HG03175 (cell line): ENCODE data around the gene CPXM2.

Experiments
- ATAC-seq: cut with Tn5 transposase; IDR thresholded peaks from one replicate; pipeline ENCODE4 v1.9.1; 2021; ENCODE audit warnings: mild to moderate bottlenecking, moderate library complexity; ENCODE audit not compliant: unreplicated experiment

The CPXM2 gene

DNA sequence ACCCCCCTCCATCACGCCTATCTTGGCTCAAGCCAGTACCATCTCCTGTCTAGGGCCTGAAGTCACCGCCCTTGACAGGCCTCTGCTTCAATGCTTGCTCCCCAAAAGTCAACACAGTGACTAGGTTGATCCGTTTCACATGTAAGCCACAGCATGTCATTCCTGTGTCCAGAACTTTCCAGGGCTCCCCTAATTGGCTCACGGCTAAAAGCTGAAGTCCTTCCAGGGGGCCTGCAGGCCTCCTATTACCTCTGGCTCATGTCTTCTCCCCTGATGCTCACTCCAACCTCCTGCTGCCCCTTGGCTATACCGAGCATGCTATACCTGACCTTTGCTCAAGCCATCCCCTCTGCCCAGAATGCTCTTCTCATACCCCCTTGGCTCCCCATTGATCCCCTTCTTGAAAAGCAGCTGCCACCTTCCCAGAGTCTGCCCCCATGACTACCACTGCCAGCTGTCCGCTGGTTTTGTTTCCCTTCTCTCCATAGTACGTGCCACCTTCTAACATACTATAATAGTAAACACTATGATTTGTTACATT, 39.1 kb downstream of the CPXM2 start:
- ATAC-seq = no peak

DNA sequence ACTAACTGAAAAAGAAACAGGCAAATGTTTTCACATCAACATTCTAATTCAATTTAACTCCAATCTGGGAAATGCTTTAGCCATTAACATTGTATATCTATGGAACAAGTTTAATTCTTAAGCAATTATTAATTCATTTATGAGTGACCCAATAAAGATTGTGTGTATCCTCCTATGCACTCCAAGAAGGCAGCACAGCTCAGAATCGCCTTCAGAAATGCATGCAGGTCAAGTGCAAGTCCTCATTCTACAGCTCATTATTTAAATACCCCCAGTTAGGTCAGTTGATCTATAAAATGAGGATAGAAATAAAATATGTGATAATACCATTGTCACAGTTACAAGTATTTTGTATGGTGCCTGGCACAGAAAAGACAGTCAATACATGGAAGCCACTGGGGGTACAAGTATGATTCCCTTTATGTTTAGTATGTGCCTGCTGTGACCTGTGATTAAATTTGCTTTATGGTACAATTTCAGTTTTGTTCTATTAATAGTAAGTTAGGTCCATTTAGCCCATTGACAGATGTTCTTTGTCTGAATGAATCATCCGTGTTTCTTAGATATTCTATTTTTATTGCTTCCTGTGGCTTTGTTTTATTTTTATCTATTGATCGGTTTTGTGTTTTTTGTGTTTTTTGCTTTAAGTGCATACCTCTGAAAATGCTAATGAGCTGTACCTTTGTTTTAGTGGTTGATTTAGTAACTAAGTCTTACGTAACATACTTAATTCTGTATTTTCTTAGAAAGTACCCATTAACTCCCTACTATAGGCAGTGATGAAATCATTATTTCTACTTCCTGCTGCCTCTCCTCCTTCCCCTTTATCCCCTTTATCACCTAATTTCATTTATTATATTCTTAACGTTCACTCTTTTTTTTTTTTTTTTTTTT, 42.8 kb downstream of the CPXM2 start:
- ATAC-seq = peak; percentile 75

DNA sequence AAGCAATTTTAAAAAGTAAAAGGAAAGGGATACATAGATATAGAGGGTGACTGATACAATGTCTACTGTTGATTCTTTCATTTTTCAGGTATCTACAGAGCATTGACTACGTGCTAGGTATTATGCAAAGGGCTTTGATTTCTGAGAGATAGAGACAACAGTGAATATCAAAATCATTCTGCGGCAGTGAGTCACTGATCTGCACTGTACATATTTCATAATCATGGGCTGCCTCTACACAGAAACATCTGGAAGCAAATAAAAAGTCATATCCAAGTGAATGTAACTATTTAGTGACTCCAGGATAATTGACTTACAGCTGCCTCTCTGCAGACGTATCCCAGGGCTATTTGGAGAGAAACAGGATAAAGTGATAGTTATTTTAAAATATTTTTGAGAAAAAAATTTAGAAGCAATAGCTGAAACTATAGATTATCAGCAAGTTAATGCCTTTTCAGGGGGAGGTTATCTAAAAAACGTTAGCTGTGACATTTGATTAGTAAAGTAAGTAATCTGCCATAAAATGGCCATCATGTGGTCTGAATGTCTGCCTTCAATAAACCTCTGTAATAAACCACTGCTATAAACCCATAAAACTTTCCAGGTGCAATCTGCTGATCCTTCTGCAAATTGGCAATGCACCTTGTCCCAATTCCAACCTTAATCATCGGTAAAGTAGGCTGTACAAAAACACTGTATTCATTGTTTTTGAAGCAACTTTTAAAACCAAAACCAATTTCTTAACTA, 43.7 kb downstream of the CPXM2 start:
- ATAC-seq = no peak

DNA sequence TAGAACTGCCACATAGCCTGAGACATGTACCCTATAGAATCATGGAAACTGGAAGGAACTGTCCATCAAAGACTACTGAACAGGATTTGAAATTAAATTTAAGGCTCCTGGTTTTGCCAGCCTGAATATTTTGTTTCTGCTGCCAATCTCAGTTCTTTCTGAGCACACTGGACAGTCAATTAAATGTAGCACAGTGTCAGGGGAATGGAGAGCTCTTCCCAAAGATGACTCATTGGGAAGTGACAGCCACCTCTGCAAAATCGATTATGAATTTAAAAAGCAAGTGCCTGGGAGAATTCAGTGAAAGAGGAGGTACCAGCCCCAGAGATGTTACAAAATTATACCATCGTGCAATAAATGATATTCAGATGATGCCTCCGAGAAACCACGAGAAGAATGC, 47.8 kb downstream of the CPXM2 start:
- ATAC-seq = no peak

DNA sequence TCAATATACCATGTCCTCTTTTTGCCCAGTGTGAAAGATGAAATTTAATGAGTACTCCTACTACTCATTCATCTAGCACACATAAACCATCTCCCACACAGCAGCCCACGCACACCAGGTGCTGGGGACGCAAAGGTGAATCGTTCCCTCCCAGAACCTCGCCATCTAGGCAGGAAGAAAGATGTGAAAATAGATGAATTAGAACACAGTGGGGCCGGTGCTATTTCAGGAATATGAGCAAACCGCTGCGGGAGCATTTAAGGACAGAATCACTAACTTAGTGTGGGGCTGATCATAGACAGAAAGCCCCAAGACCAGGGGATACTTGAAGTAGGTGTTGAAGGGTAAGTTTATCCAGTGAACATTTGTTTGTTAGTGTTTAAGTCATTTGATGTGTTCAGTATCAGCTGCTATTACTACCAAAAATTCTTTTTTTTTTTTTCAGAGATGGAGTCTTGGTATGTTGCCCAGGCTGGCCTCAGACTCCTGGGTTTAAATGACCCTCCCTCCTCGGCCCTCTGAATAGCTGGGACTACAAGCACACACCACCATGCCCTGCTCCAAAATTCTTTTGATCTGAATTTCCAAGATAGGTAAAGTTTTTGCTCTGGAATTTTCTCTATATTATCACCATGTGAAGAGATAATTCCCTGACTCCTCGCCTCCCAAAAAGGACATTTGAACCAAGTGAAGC, 48.8 kb downstream of the CPXM2 start:
- no peak for ATAC-seq

DNA sequence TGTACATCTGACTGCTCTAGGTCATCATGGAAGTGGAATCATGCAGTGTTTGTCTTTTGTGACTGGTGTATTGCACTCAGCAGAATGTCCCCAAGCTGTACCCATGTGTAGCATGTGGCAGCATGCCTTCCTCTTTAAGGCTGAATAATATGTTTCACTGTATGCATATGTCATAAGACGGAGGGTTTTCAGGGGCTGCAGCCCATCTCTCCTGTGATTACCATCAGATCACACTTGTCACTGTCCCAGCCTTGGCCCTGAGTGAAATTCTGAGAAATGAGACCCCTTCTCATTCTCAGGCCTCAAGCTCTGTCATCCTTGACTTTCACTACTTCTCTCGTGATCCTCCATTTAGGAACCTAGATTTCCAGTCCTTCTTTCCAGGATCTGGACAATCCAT, 50.0 kb downstream of the CPXM2 start:
- no peak for ATAC-seq

DNA sequence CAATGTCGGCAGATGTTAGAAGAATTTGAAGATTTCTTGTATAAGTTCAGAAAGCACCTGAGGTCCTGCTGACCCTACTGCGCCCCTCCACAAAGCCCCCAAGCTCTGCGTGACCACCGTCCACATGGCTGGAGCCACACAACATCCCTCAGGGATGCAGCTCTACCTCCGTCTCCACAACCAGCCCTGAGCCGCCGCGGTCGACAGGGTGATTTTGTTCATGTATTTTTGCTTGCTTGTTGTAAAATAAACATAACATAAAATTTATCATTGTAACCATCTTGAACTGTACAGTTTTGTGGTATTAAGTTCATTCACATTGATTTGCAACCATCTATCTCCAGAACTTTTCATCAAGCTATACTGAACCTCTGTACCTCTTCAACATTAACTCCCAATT, 50.5 kb downstream of the CPXM2 start:
- no peak for ATAC-seq

DNA sequence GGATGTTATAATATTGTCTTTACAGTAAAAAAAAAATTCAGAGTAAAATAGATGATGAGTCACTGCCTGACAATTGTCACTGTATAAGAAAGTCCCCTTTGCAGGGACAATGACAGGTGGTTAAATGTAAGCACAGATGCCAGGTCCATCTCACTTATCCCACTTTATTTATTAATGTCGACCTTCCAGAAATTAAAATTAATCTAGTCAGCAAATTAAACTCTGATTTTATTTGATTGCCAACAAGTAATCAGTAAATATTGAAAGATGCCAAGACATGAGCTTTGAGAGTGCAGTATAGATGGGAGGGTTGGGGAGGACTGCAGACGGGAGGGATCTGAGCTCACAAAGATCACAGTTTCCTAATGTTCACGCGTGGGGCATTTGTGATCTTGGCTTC, 50.9 kb downstream of the CPXM2 start:
- no peak for ATAC-seq

DNA sequence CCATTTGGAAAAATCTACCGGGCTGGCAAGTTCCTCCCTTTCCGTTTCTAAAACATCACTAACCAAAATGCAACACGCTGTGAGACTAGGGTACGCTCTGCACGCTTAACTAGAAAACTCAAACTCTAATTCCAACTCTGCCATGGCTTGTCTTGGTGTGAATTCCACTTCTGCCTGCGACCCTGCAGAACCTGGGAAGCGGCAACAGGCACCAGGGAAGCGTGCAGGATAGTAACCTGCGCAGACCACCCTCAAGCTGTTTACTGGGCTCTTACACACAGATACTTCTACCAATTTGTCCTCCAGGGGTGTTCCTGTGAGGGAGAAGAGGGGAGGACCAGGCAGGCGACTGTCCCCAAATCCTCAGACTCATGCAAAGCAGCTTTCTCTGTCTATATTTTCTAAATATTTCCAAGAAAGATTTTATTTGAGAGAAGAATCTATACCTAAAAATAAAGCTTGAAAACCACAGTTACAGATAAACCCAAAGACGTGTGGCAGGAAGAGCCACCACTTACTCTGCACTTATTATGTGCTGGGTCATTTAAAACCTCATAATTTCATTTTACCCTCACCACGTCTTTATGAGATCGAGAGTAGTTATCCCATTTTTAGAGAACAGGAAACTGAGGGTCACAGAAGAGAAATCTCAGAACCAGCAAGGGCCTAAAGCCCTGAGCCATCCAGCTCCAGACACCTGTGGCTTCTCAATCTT, 52.9 kb downstream of the CPXM2 start:
- ATAC-seq = no peak

DNA sequence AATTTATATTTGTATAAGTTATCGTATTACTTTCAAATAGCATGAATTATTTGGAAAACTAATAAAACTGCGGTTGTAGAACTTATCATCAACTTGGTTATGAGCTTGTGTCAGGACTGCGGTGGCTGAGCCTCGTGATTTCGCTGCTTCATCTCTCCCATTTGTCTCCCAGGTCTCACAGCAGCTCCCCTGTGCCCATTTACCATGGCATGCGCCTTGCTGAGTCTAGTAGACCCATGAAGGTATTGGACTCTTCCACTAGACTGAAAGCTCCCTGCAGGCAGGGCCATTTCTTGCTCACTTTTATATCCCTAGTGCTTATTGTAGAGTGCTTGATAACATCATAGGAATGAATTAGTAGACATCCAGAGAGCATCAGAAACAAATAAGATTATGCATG, 53.9 kb downstream of the CPXM2 start:
- no peak for ATAC-seq

DNA sequence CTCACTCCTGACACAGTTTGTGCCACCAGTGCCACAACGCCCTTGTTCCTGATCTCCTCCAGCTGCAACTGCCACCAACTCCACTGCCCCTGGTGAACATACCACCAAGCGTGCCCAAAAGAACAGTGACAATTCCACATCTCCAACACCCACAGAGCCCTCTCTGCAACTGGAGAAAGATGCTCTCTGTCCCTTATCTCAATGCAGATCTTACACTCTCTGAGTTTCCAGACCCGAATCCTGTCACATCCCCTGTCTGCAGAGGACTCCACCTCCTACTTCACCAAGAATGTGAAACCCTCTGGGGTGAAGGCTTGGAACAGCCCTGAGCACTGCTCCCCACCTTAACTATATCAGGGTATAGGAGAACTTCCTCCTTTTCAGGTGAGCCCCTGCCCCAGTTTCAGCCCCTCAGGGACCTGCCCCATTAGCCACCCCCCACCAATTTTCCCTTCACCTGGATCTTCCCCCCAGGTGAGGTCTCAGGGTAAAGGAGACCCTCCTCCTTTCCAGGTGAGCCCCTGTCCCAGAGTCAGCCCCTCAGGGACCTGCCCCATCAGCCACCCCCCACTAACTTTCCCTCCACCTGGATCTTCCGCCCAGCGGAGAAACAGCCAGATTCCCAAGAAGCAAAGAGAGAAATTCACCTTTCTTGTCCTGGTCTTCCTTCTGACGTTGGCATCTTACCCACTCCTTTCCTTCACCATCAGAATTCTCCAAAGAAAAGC, 55.0 kb downstream of the CPXM2 start:
- no peak for ATAC-seq

DNA sequence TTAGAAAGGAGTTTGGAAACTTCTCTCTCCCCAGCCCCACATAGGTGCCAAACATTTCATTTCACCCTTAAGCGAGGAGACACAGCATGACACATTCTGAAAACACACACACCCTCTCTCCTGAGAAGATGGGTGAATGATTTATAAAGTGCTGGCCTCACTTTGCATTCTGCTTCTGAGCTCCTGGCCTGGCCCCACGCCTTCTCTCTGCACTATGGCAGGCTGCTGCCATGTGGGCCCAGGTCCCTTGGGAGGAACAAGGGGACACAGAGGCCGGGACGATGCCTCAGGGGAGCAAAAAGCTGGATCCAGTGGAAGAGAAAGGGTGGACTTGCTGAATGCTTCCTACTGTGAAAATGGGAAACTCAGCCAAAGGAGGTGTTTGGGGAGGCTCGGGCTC, 56.0 kb downstream of the CPXM2 start:
- peak; percentile 98 for ATAC-seq

DNA sequence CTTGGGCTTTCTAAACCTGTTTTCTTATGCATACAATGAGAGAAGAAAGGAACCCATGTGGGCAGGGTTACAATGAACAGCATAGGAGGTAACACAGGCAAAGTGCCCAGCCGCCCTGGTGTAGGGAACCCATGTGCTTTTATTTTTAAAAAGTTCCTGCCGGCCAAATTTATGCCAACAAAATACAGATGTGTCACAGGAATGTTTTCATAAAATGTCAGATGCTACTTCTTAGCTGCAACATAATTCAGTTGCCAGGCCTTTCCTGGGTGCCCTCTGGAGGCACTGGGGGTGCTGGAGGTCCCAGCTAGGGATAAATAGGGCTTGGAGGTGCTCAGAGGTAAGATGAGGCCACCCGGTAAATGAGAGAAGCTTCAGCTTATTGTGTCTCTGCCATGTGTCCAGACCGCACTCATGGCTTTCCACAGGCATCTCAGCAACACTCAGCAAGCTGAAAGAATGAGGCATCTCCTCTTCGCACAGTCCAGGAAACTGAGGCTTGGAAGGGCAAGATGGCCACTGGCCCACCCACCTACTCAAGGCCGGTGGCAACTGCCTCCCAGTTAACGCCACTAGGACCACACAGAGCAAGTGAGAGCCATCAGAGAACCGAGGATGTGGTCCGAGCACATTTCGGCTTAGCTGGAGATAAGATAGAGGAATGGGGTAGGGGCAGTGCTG, 58.3 kb downstream of the CPXM2 start:
- no peak for ATAC-seq

DNA sequence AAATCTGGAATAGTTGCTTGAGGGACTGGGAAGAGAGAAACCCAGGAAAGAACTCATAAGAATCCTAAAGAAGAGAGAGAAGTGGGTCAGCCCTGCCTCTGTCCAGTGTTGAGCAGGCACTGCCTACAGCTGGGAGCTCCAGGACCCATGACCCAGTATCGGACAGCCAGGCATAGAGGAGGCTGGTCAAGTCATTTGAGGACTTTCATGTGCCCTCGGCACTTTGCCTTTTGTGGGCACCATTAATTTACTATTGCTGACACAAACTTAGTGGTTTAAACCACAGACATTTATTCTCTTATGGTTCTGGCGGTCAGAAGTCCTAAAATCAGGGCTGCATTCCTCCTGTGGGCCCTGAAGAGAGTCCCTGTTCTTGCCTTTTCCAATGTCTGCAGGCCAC, 60.3 kb downstream of the CPXM2 start:
- ATAC-seq = no peak

DNA sequence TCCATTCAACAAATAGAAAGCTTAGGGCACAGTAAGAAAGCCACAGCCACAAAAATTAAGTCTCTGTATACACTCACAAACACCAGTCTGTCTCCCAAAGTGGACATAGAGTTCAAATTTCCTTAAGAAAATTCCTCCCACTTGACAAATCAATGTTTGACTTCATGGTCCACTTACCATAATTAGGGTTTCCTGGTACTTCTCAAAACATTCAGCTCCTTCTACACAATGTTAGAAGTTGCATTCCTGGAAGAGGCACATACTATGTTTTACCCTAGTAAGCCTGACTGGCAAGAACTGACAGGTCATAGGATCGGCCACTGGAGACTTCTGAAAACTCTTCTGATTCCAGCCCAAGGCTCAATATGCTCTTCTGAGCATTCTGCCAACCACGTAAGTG, 70.5 kb downstream of the CPXM2 start:
- no peak for ATAC-seq

DNA sequence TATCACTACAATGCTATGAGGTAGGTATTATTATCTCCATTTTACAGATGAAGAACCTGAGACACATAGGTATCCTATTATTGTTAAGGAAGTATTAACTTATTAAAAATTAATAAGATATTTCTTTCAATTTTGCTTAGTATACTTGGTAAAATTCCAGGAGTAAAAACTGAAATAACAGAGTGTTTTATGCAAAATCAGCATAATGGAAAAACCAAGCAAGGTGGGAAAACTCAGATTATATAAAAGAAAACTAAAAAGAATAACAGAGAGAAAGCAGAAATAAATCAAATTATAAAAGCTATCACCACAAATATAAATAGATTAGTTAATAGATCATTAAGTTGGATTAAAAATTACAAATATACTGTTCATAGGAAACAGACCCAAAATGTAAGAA, 82.0 kb downstream of the CPXM2 start:
- ATAC-seq = no peak

DNA sequence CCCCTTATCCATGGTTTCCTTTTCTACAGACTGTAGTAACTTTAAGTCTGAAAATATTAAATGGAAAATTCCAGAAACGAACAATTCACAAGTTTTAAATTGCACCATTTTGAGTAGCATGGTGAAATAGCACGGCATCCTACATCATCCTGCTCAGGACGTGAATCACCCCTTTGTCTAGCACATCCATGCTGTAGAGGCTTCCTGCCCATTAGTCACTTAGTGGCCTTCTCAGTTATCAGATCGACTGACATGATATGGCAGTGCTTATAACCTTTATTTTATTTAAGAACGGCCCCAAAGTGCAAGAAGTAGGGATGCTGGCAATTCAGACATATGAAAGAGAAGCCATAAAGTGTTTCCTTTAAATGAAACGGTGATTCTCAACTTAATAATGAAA, 82.7 kb downstream of the CPXM2 start:
- no peak for ATAC-seq

DNA sequence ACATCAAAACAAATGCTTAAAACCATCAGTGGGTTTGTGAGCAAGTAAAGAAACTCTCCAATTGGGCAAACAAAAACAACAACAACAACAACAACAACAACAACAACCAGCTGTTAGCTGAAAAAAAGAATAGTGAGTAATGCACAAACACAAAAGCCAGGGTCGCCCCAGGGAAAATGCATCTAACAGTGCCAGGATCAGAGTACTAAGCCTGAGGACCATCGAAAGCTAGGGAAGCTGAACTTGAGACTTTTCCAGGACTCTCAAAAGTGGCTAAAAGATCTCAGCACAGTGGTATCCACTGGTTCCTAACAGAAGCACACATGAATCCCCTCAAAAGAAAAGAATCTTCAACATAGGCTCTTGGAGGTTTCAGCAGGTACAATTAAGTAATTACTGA, 83.3 kb downstream of the CPXM2 start:
- no peak for ATAC-seq

DNA sequence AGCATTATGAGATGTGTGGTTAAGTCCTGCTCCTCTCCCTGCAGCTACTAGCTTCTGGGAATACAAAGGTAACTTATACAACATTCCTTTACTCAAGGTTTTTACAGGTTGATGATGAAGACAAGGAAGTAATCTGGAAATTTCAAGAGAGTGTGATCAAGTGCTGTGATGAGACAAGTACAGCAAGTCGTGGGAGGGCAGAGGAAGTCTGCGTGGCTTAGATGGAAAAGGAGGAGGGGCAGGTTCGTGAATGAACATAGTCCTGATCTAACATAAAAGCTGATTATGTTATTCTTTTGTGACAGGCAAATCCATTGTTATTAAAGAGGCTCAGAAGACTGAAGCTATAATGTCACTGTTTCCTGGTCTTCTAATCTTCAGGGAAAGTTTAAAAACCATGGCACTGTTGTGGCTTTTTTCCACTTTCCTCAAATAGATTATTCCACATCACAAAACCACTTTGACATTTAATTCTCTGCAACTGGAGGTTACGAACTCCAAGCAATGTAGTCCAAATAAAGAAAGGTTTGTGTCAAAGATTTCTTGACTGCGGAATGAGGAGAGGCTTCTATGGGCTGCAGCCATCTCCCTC, 84.1 kb downstream of the CPXM2 start:
- ATAC-seq = no peak
